HG03039 (cell line): ENCODE measurements around the gene ARPIN.
"Not testable (repeated sequence)": the region's sequence is repeated elsewhere in the genome, so short reads cannot be mapped to it uniquely, and the experiment has no call there.

Experiments used
- ATAC-seq: cut with Tn5 transposase; IDR thresholded peaks from one replicate; pipeline ENCODE4 v1.9.1; 2021; ENCODE audit warnings: mild to moderate bottlenecking, moderate library complexity; ENCODE audit not compliant: unreplicated experiment

The ARPIN gene

GRCh38 chr15:89910891-89911626 lies 1.7 kb downstream of the ARPIN start:
- no peak for ATAC-seq

GRCh38 chr15:89909611-89910010 lies 3.1 kb downstream of the ARPIN start:
- ATAC-seq, result no peak

- ATAC-seq, result no peak
Measured at GRCh38 chr15:89908226-89908625, 4.5 kb downstream of the ARPIN start.

GRCh38 chr15:89907289-89907688 lies 5.5 kb downstream of the ARPIN start:
- no peak for ATAC-seq

GRCh38 chr15:89905846-89906378 lies 6.8 kb downstream of the ARPIN start:
- ATAC-seq, result no peak

- ATAC-seq, result no peak
Measured at GRCh38 chr15:89904519-89904918, 8.2 kb downstream of the ARPIN start.

GRCh38 chr15:89903858-89904130 lies 9.0 kb downstream of the ARPIN start:
- ATAC-seq, result no peak

- ATAC-seq, result no peak
Measured at GRCh38 chr15:89903015-89903857, 9.5 kb downstream of the ARPIN start.

- no peak for ATAC-seq
Measured at GRCh38 chr15:89900849-89901248, 11.9 kb downstream of the ARPIN start.

GRCh38 chr15:89899951-89900567 lies 12.7 kb downstream of the ARPIN start:
- no peak for ATAC-seq

- ATAC-seq, result no peak
Measured at GRCh38 chr15:89899295-89899945, 13.3 kb downstream of the ARPIN start.

GRCh38 chr15:89898614-89899294 lies 14.0 kb downstream of the ARPIN start:
- ATAC-seq, result no peak

GRCh38 chr15:89898146-89898545 lies 14.6 kb downstream of the ARPIN start:
- ATAC-seq, result no peak

GRCh38 chr15:89893696-89894447 lies 18.9 kb downstream of the ARPIN start, which contains the start of gene AP3S2:
TSS of gene AP3S2 (minus strand) at chr15:89893994. CDS start at chr15:89893949, 45 bp downstream.
- ATAC-seq, result peak; percentile 88

- no peak for ATAC-seq
Measured at GRCh38 chr15:89893027-89893426, 19.7 kb downstream of the ARPIN start.

GRCh38 chr15:89888214-89888804 lies 24.4 kb downstream of the ARPIN start:
- no peak for ATAC-seq

- no peak for ATAC-seq
Measured at GRCh38 chr15:89885611-89886010, 27.1 kb downstream of the ARPIN start.

GRCh38 chr15:89885179-89885578 lies 27.6 kb downstream of the ARPIN start:
- ATAC-seq, result not testable (repeated sequence)

- ATAC-seq, result no peak
Measured at GRCh38 chr15:89883518-89883917, 29.2 kb downstream of the ARPIN start.
